Left ventricle myocardium inferior (tissue), 1 donor: ENCODE data around the gene CDC42SE2. TPM values are rescaled to one million over a fixed set of nuclear protein-coding genes. Genes with fewer than 3 reads are reported as not detected.

Experiments used
- DNase-seq: peaks from one replicate; pipeline ENCODE4 v3.0.0-alpha.2; 2020
- H3K27ac ChIP-seq: fragments of 200-600 bp; replicated peaks from 2 replicates; pipeline ENCODE4 v1.8.0; 2021
- H3K27me3 ChIP-seq: fragments of 200-600 bp; 2 replicates; pipeline ENCODE4 v1.8.0; 2021; ENCODE audit warnings: low read depth
- H3K36me3 ChIP-seq: fragments of 200-600 bp; 2 replicates; pipeline ENCODE4 v1.8.0; 2021
- H3K4me1 ChIP-seq: fragments of 200-600 bp; 2 replicates; pipeline ENCODE4 v1.8.0; 2021
- H3K4me3 ChIP-seq: fragments of 200-600 bp; 2 replicates; pipeline ENCODE4 v1.8.0; 2021; ENCODE audit warnings: mild to moderate bottlenecking, moderate library complexity
- H3K9me3 ChIP-seq: fragments of 200-600 bp; replicated peaks from 2 replicates; pipeline ENCODE4 v1.8.0; 2021
- CTCF ChIP-seq: fragments of 200-600 bp; IDR thresholded peaks from 2 replicates; pipeline ENCODE4 v1.8.0; 2021; ENCODE audit warnings: antibody characterized with exemption, mild to moderate bottlenecking, borderline replicate concordance
- intact Hi-C: fragments of 100-400 bp; cut with micrococcal nuclease; formaldehyde crosslinking; loops from one replicate; pipeline ENCODE4 v1.11.0; 2022
- total RNA-seq: library from RNA; stranded (reverse); fragmentation: NEBNext Ultra II Directional; extraction: Animal tissue kit (Norgen Biotek cat#: 25700); gene quantifications from one replicate; pipeline ENCODE4 v1.2.1, GENCODE V29; 2021
- donor health status: DM: no; HTN: yes; CAD: no; lungs with severe emphysema.

Gene CDC42SE2
- total RNA-seq, 1 donor from 2014 or later: 10.3 TPM

- no peaks in the 10 kb centered on the region for H3K36me3 ChIP-seq
- no peaks in the 10 kb centered on the region for H3K27me3 ChIP-seq
- no peaks in the 10 kb centered on the region for H3K4me1 ChIP-seq
- no peak for TF ChIP-seq CTCF
- intact Hi-C loops: no loop called here
- no peak overlapping the region for H3K4me3 ChIP-seq
- no peaks in the 10 kb centered on the region for H3K9me3 ChIP-seq
- H3K27ac ChIP-seq: no peak overlapping the region
- no peak for DNase-seq
These were observed 24.2 kb upstream of the CDC42SE2 start for GRCh38 chr5:131239686-131240085.

DNA sequence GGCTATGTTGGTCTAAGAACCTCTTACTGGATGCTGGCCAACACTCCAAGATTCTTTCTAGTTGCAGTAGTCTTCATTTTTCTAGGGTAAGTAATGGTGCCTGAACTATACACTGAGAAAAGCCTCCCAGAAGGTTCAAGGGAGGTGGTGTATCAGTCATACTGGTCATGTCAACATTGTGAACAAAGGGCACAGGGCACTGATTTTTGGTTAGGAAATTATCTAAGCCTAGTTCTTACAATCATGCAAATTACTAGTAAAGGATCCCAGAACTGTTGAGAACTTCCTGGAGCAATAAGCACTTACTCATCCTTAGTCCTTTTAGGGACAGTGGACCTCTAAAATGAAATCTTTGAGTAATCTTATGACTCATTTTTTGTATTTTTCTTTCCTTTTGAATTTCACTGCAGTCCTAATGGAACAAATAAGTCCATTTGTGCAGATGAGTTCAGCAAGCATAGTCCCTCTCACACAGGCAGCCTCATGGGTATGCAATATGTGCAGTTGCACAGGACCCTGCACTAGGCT is 21.1 kb upstream of the CDC42SE2 start:
- Histone ChIP-seq H3K27ac (no peak overlapping the region), H3K4me3 (no peak overlapping the region), H3K9me3 (peaks cover 17% of the 10 kb centered on the region), H3K27me3 (no peaks in the 10 kb centered on the region), H3K4me1 (no peaks in the 10 kb centered on the region), H3K36me3 (no peaks in the 10 kb centered on the region)
- no peak for DNase-seq
- no peak for TF ChIP-seq CTCF
- intact Hi-C loops: no loop called here

DNA sequence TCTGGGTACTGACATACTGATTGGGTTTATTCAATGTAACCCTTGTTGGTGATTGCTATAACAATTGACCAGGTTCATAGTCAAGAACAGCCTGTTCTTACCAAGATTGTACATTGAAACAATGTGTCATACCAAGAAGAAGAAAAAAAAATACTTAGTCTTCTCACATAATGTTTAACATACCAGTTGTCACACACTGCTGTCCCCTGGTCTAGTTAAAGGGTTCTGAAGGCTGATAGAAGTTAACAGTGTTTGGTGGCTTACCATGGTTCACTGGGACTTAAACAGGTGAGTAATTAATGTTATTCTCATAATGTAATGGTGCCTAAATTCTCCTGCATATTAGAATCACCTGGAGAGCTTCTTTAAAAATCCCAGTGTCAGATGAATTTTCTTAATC is 18.5 kb upstream of the CDC42SE2 start:
- intact Hi-C loops: no loop called here
- H3K27ac ChIP-seq: no peak overlapping the region
- H3K4me3 ChIP-seq: no peak overlapping the region
- no peak for TF ChIP-seq CTCF
- peaks cover 17% of the 10 kb centered on the region for H3K9me3 ChIP-seq
- H3K27me3 ChIP-seq: no peaks in the 10 kb centered on the region
- DNase-seq: no peak
- no peaks in the 10 kb centered on the region for H3K36me3 ChIP-seq
- no peaks in the 10 kb centered on the region for H3K4me1 ChIP-seq

DNA sequence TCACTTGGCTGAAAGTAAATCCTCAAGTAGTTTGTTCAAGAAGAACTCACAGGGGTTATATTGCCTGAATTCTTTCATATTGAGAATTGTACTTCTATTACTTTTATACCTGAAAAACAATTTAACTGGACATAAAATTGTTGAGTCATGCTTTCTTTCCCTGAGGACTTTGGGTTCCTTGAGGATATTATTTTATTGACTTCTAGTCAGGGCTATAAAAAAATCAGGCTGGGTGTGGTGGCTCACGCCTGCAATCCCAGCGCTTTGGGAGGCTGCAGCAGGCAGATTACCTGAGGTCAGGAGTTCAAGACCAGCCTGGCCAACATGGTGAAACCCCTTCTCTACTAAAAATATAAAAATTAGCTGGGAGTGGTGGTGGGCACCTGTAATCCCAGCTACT is 17.9 kb upstream of the CDC42SE2 start:
- no peak overlapping the region for H3K27ac ChIP-seq
- intact Hi-C loops: no loop called here
- no peaks in the 10 kb centered on the region for H3K36me3 ChIP-seq
- no peaks in the 10 kb centered on the region for H3K27me3 ChIP-seq
- no peak overlapping the region for H3K4me3 ChIP-seq
- H3K9me3 ChIP-seq: peaks cover 17% of the 10 kb centered on the region
- no peak for TF ChIP-seq CTCF
- no peaks in the 10 kb centered on the region for H3K4me1 ChIP-seq
- no peak for DNase-seq

- Histone ChIP-seq H3K4me1 (no peaks in the 10 kb centered on the region), H3K36me3 (no peaks in the 10 kb centered on the region), H3K27me3 (no peaks in the 10 kb centered on the region), H3K9me3 (peaks cover 17% of the 10 kb centered on the region), H3K27ac (no peak overlapping the region), H3K4me3 (no peak overlapping the region)
- TF ChIP-seq CTCF: no peak
- intact Hi-C loops: no loop called here
- DNase-seq: no peak
These were observed 17.3 kb upstream of the CDC42SE2 start for GRCh38 chr5:131246504-131246903.
